RWPE2 (cell line): Measurements from ENCODE around the gene TRIO.

Experiments
- ATAC-seq: fragments of 200-7000 bp; cut with Tn5 transposase; 3 replicates; pipeline ENCODE4 v1.9.1; 2021; ENCODE audit warnings: low read depth
- DNase-seq: peaks from one replicate; pipeline ENCODE4 v3.0.0-alpha.2; 2020; ENCODE audit warnings: low spot score
- H3K27ac ChIP-seq: fragments of 450-650 bp; 2 replicates; pipeline ENCODE4 v1.5.1; 2017; ENCODE audit warnings: mild to moderate bottlenecking; ENCODE audit not compliant: poor library complexity, severe bottlenecking
- H3K27me3 ChIP-seq: fragments of 250-450 bp; sonication (Bioruptor Pico); 2 replicates; pipeline ENCODE4 v1.5.1; 2021; ENCODE audit warnings: mild to moderate bottlenecking, moderate library complexity; ENCODE audit not compliant: insufficient read depth, poor library complexity, severe bottlenecking
- H3K36me3 ChIP-seq: fragments of 250-450 bp; sonication (Bioruptor Pico); 2 replicates; pipeline ENCODE4 v1.5.1; 2020; ENCODE audit warnings: low read depth, mild to moderate bottlenecking, moderate library complexity
- H3K4me1 ChIP-seq: fragments of 250-450 bp; sonication (Bioruptor Pico); 2 replicates; pipeline ENCODE4 v1.5.1; 2021; ENCODE audit warnings: mild to moderate bottlenecking, moderate library complexity; ENCODE audit not compliant: insufficient read depth, poor library complexity, severe bottlenecking
- H3K4me3 ChIP-seq: fragments of 250-450 bp; sonication (Bioruptor Pico); 2 replicates; pipeline ENCODE4 v1.5.1; 2021; ENCODE audit warnings: mild to moderate bottlenecking, moderate library complexity; ENCODE audit not compliant: severe bottlenecking
- H3K9me3 ChIP-seq: fragments of 250-450 bp; sonication (Bioruptor Pico); 2 replicates; pipeline ENCODE4 v1.5.1; 2021; ENCODE audit warnings: mild to moderate bottlenecking, moderate library complexity; ENCODE audit not compliant: severe bottlenecking
- CTCF ChIP-seq: fragments of 450-650 bp; IDR thresholded peaks from one replicate; pipeline ENCODE4 v1.5.1; 2017; ENCODE audit warnings: mild to moderate bottlenecking, moderate library complexity; ENCODE audit not compliant: poor library complexity, severe bottlenecking

The TRIO gene

GRCh38 chr5:14528926-14529325 is 385.8 kb downstream of the TRIO start:
- Histone ChIP-seq H3K27ac (no peak overlapping the region), H3K9me3 (no peaks in the 10 kb centered on the region), H3K36me3 (no peaks in the 10 kb centered on the region), H3K4me3 (no peak overlapping the region), H3K27me3 (no peaks in the 10 kb centered on the region), H3K4me1 (no peaks in the 10 kb centered on the region)
- no peak for TF ChIP-seq CTCF
- DNase-seq = no peak
- ATAC-seq = no peak

- ATAC-seq (no peak), DNase-seq (no peak)
- no peak overlapping the region for H3K4me3 ChIP-seq
- no peak overlapping the region for H3K27ac ChIP-seq
- H3K27me3 ChIP-seq = no peaks in the 10 kb centered on the region
- TF ChIP-seq CTCF = no peak
- H3K9me3 ChIP-seq = no peaks in the 10 kb centered on the region
- H3K4me1 ChIP-seq = no peaks in the 10 kb centered on the region
- H3K36me3 ChIP-seq = no peaks in the 10 kb centered on the region
These were observed 388.5 kb downstream of the TRIO start for GRCh38 chr5:14531668-14532067.

- no peak overlapping the region for H3K27ac ChIP-seq
- no peak overlapping the region for H3K4me3 ChIP-seq
- no peak for DNase-seq
- no peaks in the 10 kb centered on the region for H3K9me3 ChIP-seq
- no peak for ATAC-seq
- no peaks in the 10 kb centered on the region for H3K27me3 ChIP-seq
- no peak for TF ChIP-seq CTCF
- H3K4me1 ChIP-seq = no peaks in the 10 kb centered on the region
- H3K36me3 ChIP-seq = no peaks in the 10 kb centered on the region
These were observed 389.0 kb downstream of the TRIO start for GRCh38 chr5:14532180-14532579.

- no peak for TF ChIP-seq CTCF
- Histone ChIP-seq H3K9me3 (no peaks in the 10 kb centered on the region), H3K27ac (no peak overlapping the region), H3K27me3 (no peaks in the 10 kb centered on the region), H3K4me1 (no peaks in the 10 kb centered on the region), H3K36me3 (no peaks in the 10 kb centered on the region), H3K4me3 (no peak overlapping the region)
- ATAC-seq (peak; percentile 10; the same call in 1 of the 3 replicates), DNase-seq (no peak)
These were observed 391.6 kb downstream of the TRIO start for GRCh38 chr5:14534773-14535172.

- no peak for DNase-seq
These were observed 402.2 kb downstream of the TRIO start for GRCh38 chr5:14545308-14545707.

More at GRCh38 chr5:14545308-14545707, 402.2 kb downstream of the TRIO start:
- no peak for TF ChIP-seq CTCF
- no peaks in the 10 kb centered on the region for H3K27me3 ChIP-seq
- no peak overlapping the region for H3K4me3 ChIP-seq
- H3K27ac ChIP-seq = no peak overlapping the region
- no peaks in the 10 kb centered on the region for H3K36me3 ChIP-seq
- no peak for ATAC-seq
- H3K9me3 ChIP-seq = no peaks in the 10 kb centered on the region
- no peaks in the 10 kb centered on the region for H3K4me1 ChIP-seq
